Peyer's patch (tissue), 4 donors: ENCODE measurements around the gene LOXHD1. TPM values are rescaled to one million over a fixed set of nuclear protein-coding genes. Genes with fewer than 3 reads are reported as not detected.

Source experiments
- DNase-seq, 3 donors: peaks; one replicate each; pipeline ENCODE4 v3.0.0-alpha.2; 2017 to 2019
- H3K27ac ChIP-seq, 4 donors: fragments of 200-600 bp; sonication (generic); one replicate each; pipeline ENCODE4 v1.5.1; 2016 to 2019
- H3K27me3 ChIP-seq, 2 donors: fragments of 200-600 bp; sonication (generic); one replicate each; pipeline ENCODE4 v1.5.1; 2019
- H3K36me3 ChIP-seq, 3 donors: fragments of 200-600 bp; sonication (generic); one replicate each; pipeline ENCODE4 v1.5.1; 2016 to 2019
- H3K4me1 ChIP-seq, 4 donors: fragments of 200-600 bp; sonication (generic); one replicate each; pipeline ENCODE4 v1.5.1; 2016 to 2019
- H3K4me3 ChIP-seq, 4 donors: fragments of 200-600 bp; sonication (generic); 1 replicate in 3 of 4; 2 replicates in 1 of 4; pipeline ENCODE4 v1.5.1; 2016 to 2019; ENCODE audit warnings: mild to moderate bottlenecking in 1 of 4
- H3K9me3 ChIP-seq, 4 donors: fragments of 200-600 bp; sonication (generic); one replicate each; pipeline ENCODE4 v1.5.1; 2016 to 2019; ENCODE audit warnings: mild to moderate bottlenecking in 1 of 4
- CTCF ChIP-seq, 6 experiments: fragments of 450-650 bp in 4 of 6; fragments of 200-600 bp in 2 of 6; sonication (generic) in 1 of 6; IDR thresholded peaks; one replicate each; pipeline ENCODE4 v1.5.1; 2017 to 2019; ENCODE audit warnings: antibody characterized with exemption in 6 of 6, mild to moderate bottlenecking in 3 of 6, moderate library complexity in 1 of 6
- POLR2A ChIP-seq, 2 donors: fragments of 450-650 bp; IDR thresholded peaks; one replicate each; pipeline ENCODE4 v1.5.1; 2017; ENCODE audit warnings: antibody characterized with exemption in 2 of 2, mild to moderate bottlenecking in 2 of 2, moderate library complexity in 2 of 2
- total RNA-seq, 4 donors: library from RNA; depleted of rRNA; stranded (reverse); fragments of >200 nt; gene quantifications; one replicate each; pipeline ENCODE4 v1.1.0, GENCODE V29; 2016

LOXHD1 gene
- total RNA-seq, 4 donors from 2014 or later = 0.19 to 0.83 TPM; not detected in 2

- Histone ChIP-seq H3K27ac (no peak overlapping the region), H3K4me3 (no peak overlapping the region), H3K36me3 (no peaks in the 10 kb centered on the region), H3K9me3 (no peaks in the 10 kb centered on the region), H3K27me3 (no peaks in the 10 kb centered on the region), H3K4me1 (no peaks in the 10 kb centered on the region)
- no peak for DNase-seq
- TF ChIP-seq POLR2A (IDR thresholded peaks at IDR 0.05) = no peak
- TF ChIP-seq CTCF (IDR thresholded peaks at IDR 0.05) = no peak
These were observed 204.2 kb downstream of the LOXHD1 start for GRCh38 chr18:46452820-46453219.

GRCh38 chr18:46449499-46449898 is 207.5 kb downstream of the LOXHD1 start:
- H3K9me3 ChIP-seq = no peaks in the 10 kb centered on the region

GRCh38 chr18:46449033-46449432 is 208.0 kb downstream of the LOXHD1 start:
- TF ChIP-seq CTCF (IDR thresholded peaks at IDR 0.05) (no peak), POLR2A (IDR thresholded peaks at IDR 0.05) (no peak)
- Histone ChIP-seq H3K36me3 (no peaks in the 10 kb centered on the region), H3K4me3 (no peak overlapping the region), H3K27me3 (no peaks in the 10 kb centered on the region), H3K27ac (no peak overlapping the region), H3K4me1 (no peaks in the 10 kb centered on the region), H3K9me3 (no peaks in the 10 kb centered on the region)
- no peak for DNase-seq

More at GRCh38 chr18:46449499-46449898, 207.5 kb downstream of the LOXHD1 start:
- TF ChIP-seq CTCF (IDR thresholded peaks at IDR 0.05) (no peak), POLR2A (IDR thresholded peaks at IDR 0.05) (no peak)
- Histone ChIP-seq H3K27me3 (no peaks in the 10 kb centered on the region), H3K36me3 (no peaks in the 10 kb centered on the region), H3K27ac (no peak overlapping the region), H3K4me1 (no peaks in the 10 kb centered on the region), H3K4me3 (no peak overlapping the region)
- DNase-seq = no peak

- no peaks in the 10 kb centered on the region for H3K9me3 ChIP-seq
- no peak overlapping the region for H3K27ac ChIP-seq
- TF ChIP-seq POLR2A (IDR thresholded peaks at IDR 0.05) (no peak), CTCF (IDR thresholded peaks at IDR 0.05) (no peak)
- no peaks in the 10 kb centered on the region for H3K4me1 ChIP-seq
- no peaks in the 10 kb centered on the region for H3K27me3 ChIP-seq
- H3K36me3 ChIP-seq = no peaks in the 10 kb centered on the region
- no peak overlapping the region for H3K4me3 ChIP-seq
- no peak for DNase-seq
These were observed 208.7 kb downstream of the LOXHD1 start for GRCh38 chr18:46448347-46448746.

- no peak for TF ChIP-seq POLR2A (IDR thresholded peaks at IDR 0.05)
- no peak for TF ChIP-seq CTCF (IDR thresholded peaks at IDR 0.05)
- H3K36me3 ChIP-seq = no peaks in the 10 kb centered on the region
- H3K27me3 ChIP-seq = no peaks in the 10 kb centered on the region
- H3K27ac ChIP-seq = no peak overlapping the region
- DNase-seq = no peak
- H3K4me1 ChIP-seq = no peaks in the 10 kb centered on the region
- H3K4me3 ChIP-seq = no peak overlapping the region
- no peaks in the 10 kb centered on the region for H3K9me3 ChIP-seq
These were observed 209.2 kb downstream of the LOXHD1 start for GRCh38 chr18:46447792-46448191.

GRCh38 chr18:46447323-46447722 is 209.7 kb downstream of the LOXHD1 start:
- Histone ChIP-seq H3K9me3 (no peaks in the 10 kb centered on the region), H3K4me1 (no peaks in the 10 kb centered on the region), H3K36me3 (no peaks in the 10 kb centered on the region), H3K27ac (no peak overlapping the region), H3K4me3 (no peak overlapping the region), H3K27me3 (no peaks in the 10 kb centered on the region)
- no peak for DNase-seq
- TF ChIP-seq POLR2A (IDR thresholded peaks at IDR 0.05) = no peak
- no peak for TF ChIP-seq CTCF (IDR thresholded peaks at IDR 0.05)
